ENCODE measurements around the gene RALGAPA1.
A peak's percentile ranks its signal among the peaks of the same experiment; 100 is the strongest.
"Not testable (repeated sequence)": the region's sequence is repeated elsewhere in the genome, so short reads cannot be mapped to it uniquely, and the experiment has no call there.

RALGAPA1 gene

GRCh38 chr14:35696575-35696974 lies 112.5 kb downstream of the RALGAPA1 start:
- no peak for FAIRE-seq

- FAIRE-seq: no peak
These were observed 113.0 kb downstream of the RALGAPA1 start for GRCh38 chr14:35696119-35696518.

GRCh38 chr14:35695647-35696046 lies 113.4 kb downstream of the RALGAPA1 start:
- no peak for FAIRE-seq

- no peak for FAIRE-seq
These were observed 114.0 kb downstream of the RALGAPA1 start for GRCh38 chr14:35695072-35695471.

GRCh38 chr14:35689000-35689460 lies 120.1 kb downstream of the RALGAPA1 start:
- FAIRE-seq: no peak

GRCh38 chr14:35688126-35688826 lies 120.8 kb downstream of the RALGAPA1 start:
- FAIRE-seq: no peak

- peak; percentile 98 for FAIRE-seq
These were observed 121.7 kb downstream of the RALGAPA1 start for GRCh38 chr14:35687335-35687939.

GRCh38 chr14:35683688-35684087 lies 125.4 kb downstream of the RALGAPA1 start:
- FAIRE-seq: not testable (repeated sequence)

GRCh38 chr14:35682802-35683201 lies 126.3 kb downstream of the RALGAPA1 start:
- no peak for FAIRE-seq

- FAIRE-seq: peak; percentile 33
These were observed 130.6 kb downstream of the RALGAPA1 start for GRCh38 chr14:35678403-35679028.

- no peak for FAIRE-seq
These were observed 139.3 kb downstream of the RALGAPA1 start for GRCh38 chr14:35669782-35670181.

GRCh38 chr14:35666429-35667043 lies 142.6 kb downstream of the RALGAPA1 start:
- no peak for FAIRE-seq

- FAIRE-seq: no peak
These were observed 147.2 kb downstream of the RALGAPA1 start for GRCh38 chr14:35661875-35662274.

- no peak for FAIRE-seq
These were observed 156.1 kb downstream of the RALGAPA1 start for GRCh38 chr14:35653045-35653444.

GRCh38 chr14:35643513-35643912 lies 165.6 kb downstream of the RALGAPA1 start:
- FAIRE-seq: no peak

- FAIRE-seq: no peak
These were observed 171.2 kb downstream of the RALGAPA1 start for GRCh38 chr14:35637851-35638250.

GRCh38 chr14:35637269-35637668 lies 171.8 kb downstream of the RALGAPA1 start:
- FAIRE-seq: no peak

- no peak for FAIRE-seq
These were observed 176.4 kb downstream of the RALGAPA1 start for GRCh38 chr14:35632676-35633075.

- no peak for FAIRE-seq
These were observed 176.8 kb downstream of the RALGAPA1 start for GRCh38 chr14:35632271-35632670.

- peak; percentile 61 for FAIRE-seq
These were observed 177.9 kb downstream of the RALGAPA1 start for GRCh38 chr14:35631071-35631805.

- no peak for FAIRE-seq
These were observed 180.1 kb downstream of the RALGAPA1 start for GRCh38 chr14:35628989-35629388.

GRCh38 chr14:35626947-35627346 lies 182.1 kb downstream of the RALGAPA1 start:
- peak; percentile 17 for FAIRE-seq

GRCh38 chr14:35621996-35622395 lies 187.1 kb downstream of the RALGAPA1 start:
- FAIRE-seq: not testable (repeated sequence)
